ENCODE measurements around the gene CAPN8.

CAPN8 gene

GRCh38 chr1:223665592-223666312 is at the start of gene CAPN8:
TSS of gene CAPN8 (minus strand) at chr1:223665701. CDS start at chr1:223665646, 55 bp downstream.
- H3K27ac ChIP-seq: no peak within 1 kb of the TSS
- TF ChIP-seq ZFX (IDR thresholded peaks at IDR 0.05) (no peak), CTCF (conservative IDR thresholded peaks at IDR 0.05) (no peak)

GRCh38 chr1:223714849-223715603 is 49.5 kb upstream of the CAPN8 start:
- TF ChIP-seq ZFX (IDR thresholded peaks at IDR 0.05): no peak
- no peak for TF ChIP-seq CTCF (conservative IDR thresholded peaks at IDR 0.05)
- peak overlapping the region; percentile 49 for H3K27ac ChIP-seq

- H3K27ac ChIP-seq: peak overlapping the region; percentile 49; the same call in 1 of the 2 replicates
- TF ChIP-seq ZFX (IDR thresholded peaks at IDR 0.05): no peak
- TF ChIP-seq CTCF (conservative IDR thresholded peaks at IDR 0.05): no peak
Observed at GRCh38 chr1:223714421-223714724, 48.9 kb upstream of the CAPN8 start.

- peak overlapping the region; percentile 87 for H3K27ac ChIP-seq
Observed at GRCh38 chr1:223713546-223714420, 48.3 kb upstream of the CAPN8 start.

GRCh38 chr1:223712850-223713474 is 47.5 kb upstream of the CAPN8 start:
- peak overlapping the region; percentile 87 for H3K27ac ChIP-seq

More at GRCh38 chr1:223713546-223714420, 48.3 kb upstream of the CAPN8 start:
- TF ChIP-seq ZFX (IDR thresholded peaks at IDR 0.05) (0 out of 2 replicates have a peak, but pooled peaks have one; percentile 20), CTCF (conservative IDR thresholded peaks at IDR 0.05) (no peak)

More at GRCh38 chr1:223712850-223713474, 47.5 kb upstream of the CAPN8 start:
- no peak for TF ChIP-seq ZFX (IDR thresholded peaks at IDR 0.05)
- no peak for TF ChIP-seq CTCF (conservative IDR thresholded peaks at IDR 0.05)

All from C4-2B (cell line).